ENCODE results near the gene COL12A1. TPM values are rescaled to one million over a fixed set of nuclear protein-coding genes. Genes with fewer than 3 reads are reported as not detected.

The COL12A1 gene
- total and polyA plus RNA-seq, 4 experiments from 2014 or later, result not detected

- intact Hi-C loops (cut with micrococcal nuclease), result no loop called here
Observed at GRCh38 chr6:75118925-75119515, 86.8 kb downstream of the COL12A1 start.

GRCh38 chr6:75117701-75118100 is 88.2 kb downstream of the COL12A1 start:
- Histone ChIP-seq H3K4me1 (ENCODE audit: insufficient read depth, low read length) (no peaks in the 10 kb centered on the region), H3K27me3 (ENCODE audit: insufficient read depth, low read length) (no peaks in the 10 kb centered on the region), H3K9me3 (ENCODE audit: control insufficient read depth in 1 of 2, low read length in 2 of 2) (no peaks in the 10 kb centered on the region), H3K36me3 (ENCODE audit: insufficient read depth, low read length) (no peaks in the 10 kb centered on the region), H3K27ac (ENCODE audit: low read depth, low read length) (no peak overlapping the region), H3K4me3 (ENCODE audit: low read length in 2 of 2) (no peak overlapping the region)
- H3K27ac Mint-ChIP-seq, result no peak overlapping the region
- no peaks in the 10 kb centered on the region for H3K9me3 Mint-ChIP-seq
- POLR2A ChIA-PET (ENCODE audit: partially characterized antibody), result no interaction called here
- H3K36me3 Mint-ChIP-seq, result no peaks in the 10 kb centered on the region
- no peak for DNase-seq
- CTCF ChIA-PET (ENCODE audit: partially characterized antibody), result no interaction called here
- no peak overlapping the region for H3K4me3 Mint-ChIP-seq
- peaks cover 0 to 6% of the 10 kb centered on the region in 2 donors for H3K27me3 Mint-ChIP-seq
- H3K4me1 Mint-ChIP-seq, result no peaks in the 10 kb centered on the region
- intact Hi-C loops (cut with micrococcal nuclease), result no loop called here

More at GRCh38 chr6:75118925-75119515, 86.8 kb downstream of the COL12A1 start:
- POLR2A ChIA-PET (ENCODE audit: partially characterized antibody), result no interaction called here
- H3K36me3 Mint-ChIP-seq, result no peaks in the 10 kb centered on the region
- DNase-seq, result no peak
- peaks cover 0 to 7% of the 10 kb centered on the region in 2 donors for H3K27me3 Mint-ChIP-seq
- no peaks in the 10 kb centered on the region for H3K4me1 Mint-ChIP-seq
- H3K9me3 Mint-ChIP-seq, result no peaks in the 10 kb centered on the region
- no peaks in the 10 kb centered on the region for H3K36me3 ChIP-seq (ENCODE audit: insufficient read depth, low read length)
- H3K9me3 ChIP-seq (ENCODE audit: control insufficient read depth in 1 of 2, low read length in 2 of 2), result no peaks in the 10 kb centered on the region
- no peaks in the 10 kb centered on the region for H3K27me3 ChIP-seq (ENCODE audit: insufficient read depth, low read length)
- CTCF ChIA-PET (ENCODE audit: partially characterized antibody), result no interaction called here
- H3K27ac Mint-ChIP-seq, result no peak overlapping the region
- H3K4me3 ChIP-seq (ENCODE audit: low read length in 2 of 2), result no peak overlapping the region
- H3K4me1 ChIP-seq (ENCODE audit: insufficient read depth, low read length), result no peaks in the 10 kb centered on the region
- no peak overlapping the region for H3K4me3 Mint-ChIP-seq
- no peak overlapping the region for H3K27ac ChIP-seq (ENCODE audit: low read depth, low read length)

- no peak overlapping the region for H3K27ac Mint-ChIP-seq
- intact Hi-C loops (cut with micrococcal nuclease), result no loop called here
- H3K9me3 Mint-ChIP-seq, result no peaks in the 10 kb centered on the region
- no peak for DNase-seq
- H3K4me1 ChIP-seq (ENCODE audit: insufficient read depth, low read length), result no peaks in the 10 kb centered on the region
- H3K4me1 Mint-ChIP-seq, result no peaks in the 10 kb centered on the region
- H3K4me3 Mint-ChIP-seq, result no peak overlapping the region
- no peaks in the 10 kb centered on the region for H3K9me3 ChIP-seq (ENCODE audit: control insufficient read depth in 1 of 2, low read length in 2 of 2)
- no peaks in the 10 kb centered on the region for H3K36me3 Mint-ChIP-seq
- no peaks in the 10 kb centered on the region for H3K27me3 ChIP-seq (ENCODE audit: insufficient read depth, low read length)
- POLR2A ChIA-PET (ENCODE audit: partially characterized antibody), result no interaction called here
- H3K27ac ChIP-seq (ENCODE audit: low read depth, low read length), result no peak overlapping the region
- no peaks in the 10 kb centered on the region for H3K36me3 ChIP-seq (ENCODE audit: insufficient read depth, low read length)
- H3K4me3 ChIP-seq (ENCODE audit: low read length in 2 of 2), result no peak overlapping the region
- CTCF ChIA-PET (ENCODE audit: partially characterized antibody), result no interaction called here
- peaks cover 1 to 6% of the 10 kb centered on the region in 2 donors for H3K27me3 Mint-ChIP-seq
Observed at GRCh38 chr6:75116946-75117345, 88.9 kb downstream of the COL12A1 start.

- intact Hi-C loops (cut with micrococcal nuclease), result no loop called here
- no peaks in the 10 kb centered on the region for H3K9me3 ChIP-seq (ENCODE audit: control insufficient read depth in 1 of 2, low read length in 2 of 2)
- no peak overlapping the region for H3K27ac Mint-ChIP-seq
- H3K4me1 Mint-ChIP-seq, result no peaks in the 10 kb centered on the region
- H3K4me1 ChIP-seq (ENCODE audit: insufficient read depth, low read length), result no peaks in the 10 kb centered on the region
- H3K27me3 Mint-ChIP-seq, result peaks cover 1 to 4% of the 10 kb centered on the region in 2 donors
- ChIA-PET POLR2A (ENCODE audit: partially characterized antibody) (no interaction called here), CTCF (ENCODE audit: partially characterized antibody) (no interaction called here)
- H3K27ac ChIP-seq (ENCODE audit: low read depth, low read length), result no peak overlapping the region
- no peaks in the 10 kb centered on the region for H3K36me3 Mint-ChIP-seq
- no peaks in the 10 kb centered on the region for H3K36me3 ChIP-seq (ENCODE audit: insufficient read depth, low read length)
- no peak for DNase-seq
- H3K4me3 ChIP-seq (ENCODE audit: low read length in 2 of 2), result no peak overlapping the region
- H3K4me3 Mint-ChIP-seq, result no peak overlapping the region
- H3K9me3 Mint-ChIP-seq, result no peaks in the 10 kb centered on the region
- H3K27me3 ChIP-seq (ENCODE audit: insufficient read depth, low read length), result no peaks in the 10 kb centered on the region
Observed at GRCh38 chr6:75115481-75115880, 90.4 kb downstream of the COL12A1 start.

GRCh38 chr6:75114806-75115205 is 91.0 kb downstream of the COL12A1 start:
- Histone ChIP-seq H3K36me3 (ENCODE audit: insufficient read depth, low read length) (no peaks in the 10 kb centered on the region), H3K27me3 (ENCODE audit: insufficient read depth, low read length) (no peaks in the 10 kb centered on the region), H3K27ac (ENCODE audit: low read depth, low read length) (no peak overlapping the region), H3K9me3 (ENCODE audit: control insufficient read depth in 1 of 2, low read length in 2 of 2) (no peaks in the 10 kb centered on the region), H3K4me3 (ENCODE audit: low read length in 2 of 2) (no peak overlapping the region), H3K4me1 (ENCODE audit: insufficient read depth, low read length) (no peaks in the 10 kb centered on the region)
- intact Hi-C loops (cut with micrococcal nuclease), result no loop called here
- Mint-ChIP-seq H3K4me3 (no peak overlapping the region), H3K9me3 (no peaks in the 10 kb centered on the region), H3K27me3 (peaks cover 1 to 4% of the 10 kb centered on the region in 2 donors), H3K27ac (no peak overlapping the region), H3K36me3 (no peaks in the 10 kb centered on the region), H3K4me1 (no peaks in the 10 kb centered on the region)
- ChIA-PET POLR2A (ENCODE audit: partially characterized antibody) (no interaction called here), CTCF (ENCODE audit: partially characterized antibody) (no interaction called here)
- DNase-seq, result no peak

GRCh38 chr6:75114195-75114594 is 91.7 kb downstream of the COL12A1 start:
- Histone ChIP-seq H3K9me3 (ENCODE audit: control insufficient read depth in 1 of 2, low read length in 2 of 2) (no peaks in the 10 kb centered on the region), H3K27ac (ENCODE audit: low read depth, low read length) (no peak overlapping the region), H3K36me3 (ENCODE audit: insufficient read depth, low read length) (no peaks in the 10 kb centered on the region), H3K27me3 (ENCODE audit: insufficient read depth, low read length) (no peaks in the 10 kb centered on the region), H3K4me3 (ENCODE audit: low read length in 2 of 2) (no peak overlapping the region), H3K4me1 (ENCODE audit: insufficient read depth, low read length) (no peaks in the 10 kb centered on the region)
- ChIA-PET CTCF (ENCODE audit: partially characterized antibody) (no interaction called here), POLR2A (ENCODE audit: partially characterized antibody) (no interaction called here)
- no peaks in the 10 kb centered on the region for H3K36me3 Mint-ChIP-seq
- intact Hi-C loops (cut with micrococcal nuclease), result no loop called here
- no peak overlapping the region for H3K4me3 Mint-ChIP-seq
- H3K4me1 Mint-ChIP-seq, result no peaks in the 10 kb centered on the region
- no peak overlapping the region for H3K27ac Mint-ChIP-seq
- H3K9me3 Mint-ChIP-seq, result no peaks in the 10 kb centered on the region
- peaks cover 1 to 4% of the 10 kb centered on the region in 2 donors for H3K27me3 Mint-ChIP-seq
- no peak for DNase-seq

GRCh38 chr6:75113446-75113845 is 92.4 kb downstream of the COL12A1 start:
- intact Hi-C loops (cut with micrococcal nuclease), result no loop called here
- no peak for DNase-seq
- ChIA-PET CTCF (ENCODE audit: partially characterized antibody) (no interaction called here), POLR2A (ENCODE audit: partially characterized antibody) (no interaction called here)
- no peaks in the 10 kb centered on the region for H3K36me3 Mint-ChIP-seq
- H3K4me1 ChIP-seq (ENCODE audit: insufficient read depth, low read length), result no peaks in the 10 kb centered on the region
- H3K4me3 ChIP-seq (ENCODE audit: low read length in 2 of 2), result no peak overlapping the region
- no peak overlapping the region for H3K27ac Mint-ChIP-seq
- no peak overlapping the region for H3K27ac ChIP-seq (ENCODE audit: low read depth, low read length)
- H3K9me3 ChIP-seq (ENCODE audit: control insufficient read depth in 1 of 2, low read length in 2 of 2), result no peaks in the 10 kb centered on the region
- H3K9me3 Mint-ChIP-seq, result no peaks in the 10 kb centered on the region
- peaks cover 4% of the 10 kb centered on the region in 2 donors for H3K27me3 Mint-ChIP-seq
- no peak overlapping the region for H3K4me3 Mint-ChIP-seq
- no peaks in the 10 kb centered on the region for H3K4me1 Mint-ChIP-seq
- no peaks in the 10 kb centered on the region for H3K36me3 ChIP-seq (ENCODE audit: insufficient read depth, low read length)
- no peaks in the 10 kb centered on the region for H3K27me3 ChIP-seq (ENCODE audit: insufficient read depth, low read length)

GRCh38 chr6:75109765-75110164 is 96.1 kb downstream of the COL12A1 start:
- ChIA-PET CTCF (ENCODE audit: partially characterized antibody) (no interaction called here), POLR2A (ENCODE audit: partially characterized antibody) (no interaction called here)
- Histone ChIP-seq H3K36me3 (ENCODE audit: insufficient read depth, low read length) (no peaks in the 10 kb centered on the region), H3K27me3 (ENCODE audit: insufficient read depth, low read length) (no peaks in the 10 kb centered on the region), H3K4me3 (ENCODE audit: low read length in 2 of 2) (no peak overlapping the region), H3K27ac (ENCODE audit: low read depth, low read length) (no peak overlapping the region), H3K9me3 (ENCODE audit: control insufficient read depth in 1 of 2, low read length in 2 of 2) (no peaks in the 10 kb centered on the region), H3K4me1 (ENCODE audit: insufficient read depth, low read length) (no peaks in the 10 kb centered on the region)
- H3K27ac Mint-ChIP-seq, result no peak overlapping the region
- H3K9me3 Mint-ChIP-seq, result no peaks in the 10 kb centered on the region
- DNase-seq, result no peak
- H3K4me1 Mint-ChIP-seq, result no peaks in the 10 kb centered on the region
- peaks cover 0 to 5% of the 10 kb centered on the region in 2 donors for H3K27me3 Mint-ChIP-seq
- no peaks in the 10 kb centered on the region for H3K36me3 Mint-ChIP-seq
- intact Hi-C loops (cut with micrococcal nuclease), result no loop called here
- H3K4me3 Mint-ChIP-seq, result no peak overlapping the region

Measured in CD4-positive, alpha-beta memory T cell (primary cell).